Measurements from ENCODE around the gene IFNA17. TPM values are rescaled to one million over a fixed set of nuclear protein-coding genes. Genes with fewer than 3 reads are reported as not detected.
"Not testable (repeated sequence)": the region's sequence is repeated elsewhere in the genome, so short reads cannot be mapped to it uniquely, and the experiment has no call there.

The IFNA17 gene
- total and polyA plus RNA-seq, 2 donors = not detected

GRCh38 chr9:21187487-21187886 is 40.5 kb downstream of the IFNA17 start, which contains the start of gene IFNA4:
IFNA4 (minus strand) TSS chr9:21187587; CDS start chr9:21187531, 56 bp downstream.
- not testable (repeated sequence) for H3K4me1 ChIP-seq (ENCODE audit: insufficient read depth); H3K4me3 ChIP-seq (ENCODE audit: low read depth, low read length); H3K27ac ChIP-seq (ENCODE audit: low read depth); DNase-seq (ENCODE audit: extremely low spot score); H3K36me3 ChIP-seq (ENCODE audit: insufficient read depth)
- WGBS = 89% methylated on average over 3 of the region's 3 CpGs

DNA sequence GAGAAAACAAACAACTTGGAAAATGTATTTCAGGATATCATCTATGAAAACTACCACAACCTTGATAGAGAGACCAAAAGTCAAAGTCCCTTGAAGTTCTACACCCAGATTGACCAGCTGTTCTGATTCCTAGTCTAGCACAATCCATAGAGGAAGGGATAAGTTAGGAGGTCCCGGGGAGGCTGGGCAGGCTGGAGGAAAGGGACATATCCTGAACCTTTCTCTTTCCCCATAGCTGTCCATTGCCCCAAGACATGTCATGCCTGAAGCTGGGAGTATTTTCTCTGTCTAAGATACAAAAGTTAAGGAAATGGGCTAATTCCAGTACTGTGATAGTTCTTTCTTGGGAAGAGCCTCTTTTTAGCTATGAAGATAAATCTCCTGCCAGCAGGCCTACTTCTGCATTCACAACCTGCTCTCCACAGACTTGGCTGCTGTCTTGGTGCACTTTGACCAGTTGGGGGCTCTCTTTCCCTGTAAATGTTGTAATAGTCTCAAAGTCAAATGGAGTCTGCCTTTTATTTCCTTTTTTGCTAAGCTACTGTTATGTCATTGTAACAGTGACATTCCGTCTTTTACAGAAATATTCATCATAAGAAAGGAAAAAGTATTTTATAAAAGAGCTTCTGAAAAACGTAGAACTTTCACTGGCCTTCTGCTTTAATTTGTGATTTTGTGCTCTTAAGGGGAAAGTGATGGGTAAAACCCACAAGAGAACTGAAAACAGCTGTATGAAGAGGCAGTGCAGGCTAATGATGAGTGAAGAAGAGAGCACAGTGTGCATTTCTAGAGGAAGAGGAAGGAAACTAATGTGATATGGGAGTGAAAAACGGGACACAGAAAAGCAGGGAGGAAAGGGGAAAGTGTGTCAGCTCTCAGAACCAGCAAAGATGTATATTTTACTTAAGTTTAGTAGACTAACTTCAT is 44.9 kb downstream of the IFNA17 start:
- H3K27ac ChIP-seq (ENCODE audit: low read depth); H3K4me1 ChIP-seq (ENCODE audit: insufficient read depth); DNase-seq (ENCODE audit: extremely low spot score); H3K4me3 ChIP-seq (ENCODE audit: low read depth, low read length); H3K36me3 ChIP-seq (ENCODE audit: insufficient read depth): not testable (repeated sequence)
- 48% methylated on average over 4 of the region's 4 CpGs for WGBS

Other genes with a start within 250 kb of the IFNA17 start
- gene HACD4, start 196.6 kb downstream of the IFNA17 start, total RNA-seq = 14.5 TPM
- gene HACD4, start 196.6 kb downstream of the IFNA17 start, polyA plus RNA-seq = 3.8 TPM
- not detected for gene IFNB1, start 150.3 kb downstream of the IFNA17 start, total RNA-seq
- gene IFNB1, start 150.3 kb downstream of the IFNA17 start, polyA plus RNA-seq = not detected
- not detected for gene IFNW1, start 86.4 kb downstream of the IFNA17 start, total RNA-seq
- not detected for gene IFNW1, start 86.4 kb downstream of the IFNA17 start, polyA plus RNA-seq
- not detected for gene IFNA21, start 61.6 kb downstream of the IFNA17 start, total RNA-seq
- not detected for gene IFNA21, start 61.6 kb downstream of the IFNA17 start, polyA plus RNA-seq
- not detected for gene IFNA4, start 40.6 kb downstream of the IFNA17 start, total RNA-seq
- gene IFNA4, start 40.6 kb downstream of the IFNA17 start, polyA plus RNA-seq = not detected
- gene IFNA7, start 26.0 kb downstream of the IFNA17 start, total RNA-seq = not detected
- gene IFNA7, start 26.0 kb downstream of the IFNA17 start, polyA plus RNA-seq = not detected
- not detected for gene IFNA10, start 21.1 kb downstream of the IFNA17 start, total RNA-seq
- not detected for gene IFNA10, start 21.1 kb downstream of the IFNA17 start, polyA plus RNA-seq
- gene IFNA16, start 10.9 kb downstream of the IFNA17 start, total RNA-seq = not detected
- gene IFNA16, start 10.9 kb downstream of the IFNA17 start, polyA plus RNA-seq = not detected
- gene IFNA14, start 11.8 kb upstream of the IFNA17 start, total RNA-seq = not detected
- not detected for gene IFNA14, start 11.8 kb upstream of the IFNA17 start, polyA plus RNA-seq
- not detected for gene IFNA5, start 77.1 kb upstream of the IFNA17 start, total RNA-seq
- not detected for gene IFNA5, start 77.1 kb upstream of the IFNA17 start, polyA plus RNA-seq
- gene KLHL9, start 107.2 kb upstream of the IFNA17 start, total RNA-seq = 45.7 TPM
- 15.3 TPM for gene KLHL9, start 107.2 kb upstream of the IFNA17 start, polyA plus RNA-seq
- gene IFNA6, start 122.7 kb upstream of the IFNA17 start, total RNA-seq = not detected
- not detected for gene IFNA6, start 122.7 kb upstream of the IFNA17 start, polyA plus RNA-seq
- gene IFNA13, start 139.8 kb upstream of the IFNA17 start, total RNA-seq = not detected
- not detected for gene IFNA13, start 139.8 kb upstream of the IFNA17 start, polyA plus RNA-seq
- not detected for gene IFNA2, start 157.2 kb upstream of the IFNA17 start, total RNA-seq
- not detected for gene IFNA2, start 157.2 kb upstream of the IFNA17 start, polyA plus RNA-seq
- not detected for gene IFNA8, start 180.9 kb upstream of the IFNA17 start, total RNA-seq
- gene IFNA8, start 180.9 kb upstream of the IFNA17 start, polyA plus RNA-seq = not detected
- not detected for gene IFNA1, start 212.2 kb upstream of the IFNA17 start, total RNA-seq
- not detected for gene IFNA1, start 212.2 kb upstream of the IFNA17 start, polyA plus RNA-seq